GM19455 (cell line): ENCODE results near the gene TBX4.

ENCODE experiments used
- ATAC-seq: cut with Tn5 transposase; IDR thresholded peaks from one replicate; pipeline ENCODE4 v1.9.1; 2021; ENCODE audit not compliant: unreplicated experiment

TBX4 gene

GRCh38 chr17:61412860-61413660 is 39.2 kb upstream of the TBX4 start:
- ATAC-seq = no peak

- no peak for ATAC-seq
Observed at GRCh38 chr17:61413661-61414126, 38.5 kb upstream of the TBX4 start.

GRCh38 chr17:61414141-61414935 is 37.9 kb upstream of the TBX4 start:
- no peak for ATAC-seq

GRCh38 chr17:61414936-61415251 is 37.3 kb upstream of the TBX4 start:
- no peak for ATAC-seq

- ATAC-seq = no peak
Observed at GRCh38 chr17:61415374-61416210, 36.6 kb upstream of the TBX4 start.

- no peak for ATAC-seq
Observed at GRCh38 chr17:61416211-61416539, 36.0 kb upstream of the TBX4 start.

- ATAC-seq = no peak
Observed at GRCh38 chr17:61416540-61417363, 35.5 kb upstream of the TBX4 start.

- no peak for ATAC-seq
Observed at GRCh38 chr17:61418449-61418848, 33.8 kb upstream of the TBX4 start.

GRCh38 chr17:61419496-61420046 is 32.7 kb upstream of the TBX4 start:
- ATAC-seq = no peak

GRCh38 chr17:61420052-61420451 is 32.2 kb upstream of the TBX4 start:
- ATAC-seq = no peak

- no peak for ATAC-seq
Observed at GRCh38 chr17:61420745-61421398, 31.4 kb upstream of the TBX4 start.

- ATAC-seq = no peak
Observed at GRCh38 chr17:61421460-61421859, 30.8 kb upstream of the TBX4 start.

- ATAC-seq = no peak
Observed at GRCh38 chr17:61422116-61422799, 30.0 kb upstream of the TBX4 start.

GRCh38 chr17:61422869-61423268 is 29.4 kb upstream of the TBX4 start:
- ATAC-seq = no peak

- no peak for ATAC-seq
Observed at GRCh38 chr17:61423967-61424649, 28.1 kb upstream of the TBX4 start.

GRCh38 chr17:61425682-61426481 is 26.3 kb upstream of the TBX4 start:
- ATAC-seq = no peak

GRCh38 chr17:61426482-61427304 is 25.5 kb upstream of the TBX4 start:
- no peak for ATAC-seq
